Ecto neural progenitor cell (in vitro differentiated cells): ENCODE data around the gene TMEM132C.
"Not testable (repeated sequence)": the region's sequence is repeated elsewhere in the genome, so short reads cannot be mapped to it uniquely, and the experiment has no call there.

Source experiments
- DNase-seq: peaks from one replicate; pipeline ENCODE4 v3.0.0-alpha.2; 2018; ENCODE audit warnings: low spot score

The TMEM132C gene

DNA sequence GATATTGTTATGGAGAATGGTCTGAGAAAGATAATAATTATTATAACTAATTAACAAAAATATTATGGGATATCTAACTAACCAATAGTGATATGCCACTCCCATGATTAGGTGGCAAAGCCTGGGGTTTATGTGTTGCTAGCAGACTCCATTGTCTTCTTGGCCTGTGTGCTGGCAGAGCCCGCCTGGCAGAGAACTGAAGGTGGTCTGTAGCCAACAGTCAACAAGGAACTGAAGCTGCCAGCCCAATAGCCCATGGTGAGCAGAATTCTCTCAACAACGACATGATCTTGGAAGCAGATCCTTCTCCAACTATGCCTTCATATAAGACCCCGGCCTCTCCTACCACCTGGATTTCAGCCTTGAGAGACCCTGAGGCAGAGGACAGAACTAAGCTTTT is 298.0 kb downstream of the TMEM132C start:
- no peak for DNase-seq

DNA sequence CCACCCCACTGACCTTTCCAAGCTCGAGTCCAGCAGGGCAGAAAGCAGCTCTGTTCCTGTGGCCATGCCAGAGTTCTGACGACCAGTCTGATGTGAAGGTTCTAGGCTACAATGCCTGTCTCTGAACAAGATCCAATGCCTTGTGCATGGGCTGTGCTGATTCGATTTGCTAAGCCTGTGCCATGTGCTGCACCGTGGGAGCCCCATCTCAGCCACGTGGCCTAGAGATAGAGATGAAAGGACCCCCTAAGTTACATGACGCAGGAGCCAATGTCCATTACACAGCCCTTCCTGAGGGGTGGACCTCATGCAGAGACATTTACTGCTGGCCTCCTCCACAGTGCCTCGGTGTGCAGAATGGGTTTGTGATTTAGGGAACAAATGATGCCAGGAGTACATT is 300.8 kb downstream of the TMEM132C start:
- DNase-seq = no peak

DNA sequence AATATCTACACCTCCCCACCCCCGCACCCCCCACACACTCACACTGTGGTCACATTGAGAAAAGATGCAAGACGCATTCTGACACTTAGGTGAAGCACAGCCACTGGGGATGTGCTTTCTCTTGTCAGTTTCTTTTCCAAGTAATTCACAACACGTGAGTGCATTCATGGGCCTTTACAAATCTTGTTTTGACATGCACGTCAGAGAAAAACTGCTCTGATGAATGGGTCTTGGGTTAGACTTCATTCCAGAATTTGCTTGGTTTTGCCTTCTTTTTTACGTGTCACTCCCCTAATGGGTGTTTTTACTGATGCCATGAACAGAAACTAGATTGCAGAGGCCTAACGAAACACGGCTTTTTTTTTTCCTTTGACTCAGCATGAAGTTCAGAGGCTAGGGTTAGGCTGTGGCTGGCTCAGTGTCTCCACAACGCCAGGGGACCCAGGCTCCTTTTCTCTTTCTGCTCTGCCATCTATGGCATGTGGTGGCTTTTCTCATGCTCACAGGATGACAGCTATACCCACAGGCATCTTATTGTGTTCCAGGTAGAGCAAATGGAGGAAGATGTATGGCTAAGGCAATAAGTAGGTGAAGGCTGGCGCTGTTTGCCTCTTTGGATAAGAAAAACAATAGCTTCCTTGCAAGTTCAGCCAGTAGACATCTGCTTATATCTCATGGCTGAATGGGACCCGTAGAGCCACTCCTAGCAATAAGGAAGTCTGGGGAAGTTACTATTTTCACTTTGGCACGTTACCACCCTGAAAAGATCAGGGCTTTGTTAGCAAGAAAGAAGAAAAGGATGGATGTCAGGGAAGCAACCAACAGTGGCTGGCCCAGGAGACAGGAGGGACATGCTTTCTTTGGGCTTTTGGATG is 303.5 kb downstream of the TMEM132C start:
- no peak for DNase-seq

GRCh38 chr12:128571906-128572810 is 305.2 kb downstream of the TMEM132C start:
- no peak for DNase-seq

- DNase-seq = no peak
These were observed 306.9 kb downstream of the TMEM132C start for GRCh38 chr12:128573907-128574306.

DNA sequence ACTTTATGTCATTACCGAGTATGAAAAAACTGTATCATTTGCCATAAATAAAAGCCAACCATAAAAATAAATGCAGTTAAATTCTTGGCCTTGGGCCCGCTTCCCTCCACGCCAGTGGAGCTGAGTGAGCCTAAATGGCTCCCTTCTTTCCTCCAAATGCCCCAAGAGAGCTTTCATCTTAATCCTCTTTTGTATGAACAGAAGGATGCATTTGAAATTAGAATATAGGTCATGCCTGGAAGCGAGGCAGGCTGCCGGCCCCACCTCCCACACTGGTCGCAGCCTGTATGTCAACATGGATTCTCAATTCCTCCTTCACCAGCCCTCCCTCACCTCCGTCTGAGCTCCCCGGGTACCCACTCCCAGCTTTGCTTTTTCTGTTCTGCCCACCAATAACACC is 311.1 kb downstream of the TMEM132C start:
- no peak for DNase-seq

GRCh38 chr12:128581321-128581761 is 314.4 kb downstream of the TMEM132C start:
- no peak for DNase-seq

DNA sequence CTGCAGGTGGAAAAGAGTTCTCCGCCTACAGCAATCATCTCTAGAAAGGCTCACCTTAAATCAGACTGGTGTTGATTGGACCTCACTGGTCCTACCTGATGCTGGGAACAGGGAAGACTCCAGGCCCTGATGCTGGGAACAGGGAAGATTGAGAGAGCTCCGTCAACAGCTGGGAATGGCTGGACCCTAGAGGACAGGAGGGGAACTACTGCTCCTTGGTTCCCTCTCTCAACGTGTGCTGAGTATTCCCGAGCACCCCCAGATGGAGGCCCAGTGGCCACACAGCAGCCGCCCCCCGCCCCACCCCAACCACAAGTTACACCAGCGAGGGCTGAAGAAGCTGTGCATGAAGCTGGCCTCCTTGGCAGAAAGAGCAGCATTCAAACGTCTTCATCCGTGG is 316.5 kb downstream of the TMEM132C start:
- DNase-seq = no peak

DNA sequence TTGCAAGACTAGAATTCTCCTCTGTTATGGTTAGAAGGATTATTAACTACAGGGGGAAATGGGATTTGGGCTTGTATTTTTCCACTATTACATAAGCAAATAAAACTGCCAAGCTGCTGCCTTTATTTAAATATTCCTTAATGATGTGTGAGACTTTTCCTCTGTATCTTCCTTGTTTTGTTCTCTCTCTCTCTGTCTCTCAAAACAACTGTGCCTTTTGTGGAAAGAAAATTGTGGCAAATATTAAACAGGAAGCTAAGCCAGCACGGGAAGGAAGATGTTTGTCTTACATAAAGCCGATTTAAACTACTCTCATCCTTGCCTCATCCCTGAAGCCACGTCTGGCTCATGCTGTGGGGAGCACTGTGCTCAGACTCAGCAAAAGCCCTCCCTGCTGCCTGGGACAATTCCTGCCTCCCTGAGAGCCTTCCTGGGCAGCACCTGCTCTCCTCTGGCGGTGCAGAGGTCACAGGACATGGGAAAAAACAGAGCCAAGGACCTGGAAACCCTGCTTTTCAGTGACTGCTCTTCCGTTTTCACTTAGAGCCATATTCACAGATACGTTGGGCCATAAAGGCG is 319.6 kb downstream of the TMEM132C start:
- DNase-seq = no peak

DNA sequence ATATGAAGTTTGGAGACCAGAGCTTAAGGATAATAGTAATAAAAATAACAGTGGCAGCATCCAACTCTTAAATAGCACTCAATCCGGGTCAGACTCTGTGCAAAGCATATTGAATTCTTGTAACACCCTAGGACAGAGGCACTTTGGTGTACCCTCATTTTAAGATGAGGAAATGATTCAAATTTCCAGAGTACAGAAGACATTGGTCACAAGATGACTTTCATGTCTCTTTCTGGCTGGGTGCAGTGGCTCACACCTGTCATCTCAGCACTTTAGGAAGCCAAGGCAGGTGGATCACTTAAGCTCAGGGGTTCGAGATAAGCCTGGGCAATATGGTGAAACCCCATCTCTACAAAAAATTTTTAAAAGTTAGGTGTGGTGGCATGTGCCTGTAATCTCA is 320.9 kb downstream of the TMEM132C start:
- DNase-seq = no peak

DNA sequence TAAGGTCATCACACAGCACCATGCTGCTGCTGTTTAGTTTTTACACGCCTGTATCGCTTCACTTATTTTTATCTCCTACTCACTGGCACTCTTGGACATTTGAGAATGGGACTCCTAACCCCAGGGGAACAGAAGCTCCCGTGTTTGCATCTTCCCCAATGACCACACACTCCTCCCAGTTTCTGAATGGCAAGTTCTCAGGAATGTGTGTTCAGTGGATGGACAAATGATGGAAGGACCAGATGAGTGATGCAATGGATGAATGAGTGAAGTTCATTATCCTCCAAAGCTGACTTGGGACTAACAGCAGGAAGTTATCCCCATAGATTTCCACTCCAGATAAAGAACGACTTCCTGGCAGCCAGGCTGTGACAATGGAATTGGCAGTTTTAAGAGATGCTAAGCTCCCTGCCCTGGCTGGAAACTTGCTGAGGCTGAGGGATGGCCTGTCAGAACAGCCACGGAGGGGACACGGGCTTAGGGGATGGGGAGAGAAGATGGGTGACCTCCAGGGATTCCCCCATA is 325.3 kb downstream of the TMEM132C start:
- no peak for DNase-seq

DNA sequence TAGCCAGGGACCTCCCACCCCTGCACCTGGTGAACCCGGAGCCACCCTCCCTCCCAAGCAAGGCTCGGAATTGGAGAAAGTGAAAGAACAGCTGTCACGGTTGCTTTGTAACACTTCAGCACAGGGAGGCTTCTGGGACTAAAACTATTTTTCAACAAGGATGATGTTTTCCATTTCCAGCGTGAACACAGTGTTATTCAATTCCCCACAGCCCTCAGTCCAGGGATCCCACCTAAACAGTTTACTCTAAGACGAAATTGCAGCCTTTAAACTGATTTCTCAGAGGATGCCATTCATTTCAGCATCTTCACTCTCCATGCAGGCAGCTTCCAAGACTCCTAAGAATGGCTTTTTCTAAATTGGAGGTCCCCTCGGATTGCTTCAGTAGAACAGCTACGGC is 327.6 kb downstream of the TMEM132C start:
- no peak for DNase-seq

DNA sequence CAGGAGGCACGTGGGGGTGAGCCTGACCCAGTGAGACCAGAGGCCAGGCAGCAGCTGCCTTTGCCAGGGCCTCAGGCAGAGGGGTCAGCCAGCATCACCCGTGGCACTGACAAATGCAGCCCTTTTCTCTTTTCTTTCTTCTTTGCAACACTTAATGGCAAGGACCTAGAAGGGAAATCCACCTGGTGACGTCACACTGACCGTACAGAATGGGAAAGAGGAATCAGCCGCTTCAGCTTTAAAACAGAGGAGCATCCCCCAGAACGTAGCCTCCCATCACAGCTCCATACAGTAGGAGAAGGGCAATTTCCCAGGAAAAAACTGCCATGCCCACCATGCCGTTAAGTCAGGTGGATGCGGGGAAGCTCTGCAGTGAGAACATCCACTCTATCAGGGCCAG is 328.6 kb downstream of the TMEM132C start:
- no peak for DNase-seq

DNA sequence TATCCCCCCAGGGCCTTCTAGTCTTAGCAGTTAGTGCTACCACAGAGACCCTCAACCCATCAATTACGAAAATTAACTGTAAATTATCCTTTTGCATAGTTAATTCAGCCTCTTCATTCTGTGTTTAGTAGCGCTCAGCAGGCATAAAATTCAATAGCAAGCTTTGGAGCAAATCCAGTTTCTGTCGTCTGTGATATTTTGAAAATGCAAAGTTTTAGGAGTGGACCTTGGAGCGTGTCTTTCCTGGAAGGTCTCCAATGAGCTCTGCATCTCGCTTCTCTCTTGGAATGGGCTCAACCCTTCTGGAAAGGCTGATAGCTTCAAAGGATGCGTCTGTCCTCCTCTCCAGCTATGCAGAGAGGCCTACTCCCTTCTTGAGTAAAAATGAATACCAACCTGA is 333.9 kb downstream of the TMEM132C start:
- no peak for DNase-seq

DNA sequence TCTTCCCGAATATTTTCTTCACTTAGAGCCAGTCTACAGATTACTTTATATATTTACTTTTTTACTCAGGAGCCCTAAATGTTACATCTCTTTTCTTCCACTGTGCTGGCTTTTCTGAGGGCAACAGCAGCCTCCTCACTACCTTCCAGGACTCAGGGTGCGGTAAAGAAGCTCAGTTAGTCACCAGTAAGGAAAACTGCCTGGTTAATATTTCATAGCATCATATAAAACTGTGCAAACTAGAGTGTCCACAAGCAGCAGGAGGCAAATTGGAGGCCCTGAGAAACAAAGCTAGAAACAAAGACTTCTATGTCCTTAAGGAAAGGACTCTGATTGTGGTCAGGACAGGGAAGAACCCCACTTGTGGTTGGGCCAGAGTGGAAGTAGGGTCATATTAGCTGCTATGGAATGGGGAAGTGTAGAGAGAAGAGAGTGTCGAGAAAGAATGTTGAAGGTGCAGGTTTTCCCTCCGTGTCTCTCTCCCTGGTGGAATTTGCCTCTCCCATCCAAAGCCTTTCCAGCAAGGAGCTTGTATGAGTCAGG is 336.7 kb downstream of the TMEM132C start:
- no peak for DNase-seq

- DNase-seq = not testable (repeated sequence)
These were observed 337.2 kb downstream of the TMEM132C start for GRCh38 chr12:128604219-128604618.

DNA sequence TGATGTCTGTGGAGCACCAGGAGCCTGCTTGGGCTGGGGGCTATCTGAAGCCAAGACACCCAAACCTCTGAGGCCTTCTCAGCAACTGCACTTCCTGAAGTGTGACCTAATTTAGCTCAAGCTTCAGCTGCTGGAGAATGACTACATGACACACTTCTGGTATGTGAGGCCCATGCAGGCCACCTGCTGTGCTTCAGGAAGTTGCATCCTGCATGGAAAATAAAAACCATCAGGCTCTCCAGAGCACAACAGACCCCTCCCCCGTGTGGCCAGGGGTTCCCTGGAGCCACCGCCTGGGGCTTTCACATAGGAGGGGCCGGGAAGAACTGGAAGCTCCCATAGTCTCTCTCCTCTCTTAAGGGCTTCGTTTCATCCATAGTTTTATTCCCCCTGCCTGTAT is 339.1 kb downstream of the TMEM132C start:
- DNase-seq = no peak

- DNase-seq = no peak
These were observed 339.6 kb downstream of the TMEM132C start for GRCh38 chr12:128606538-128606937.

- DNase-seq = no peak
These were observed 340.0 kb downstream of the TMEM132C start for GRCh38 chr12:128606970-128607369.

DNA sequence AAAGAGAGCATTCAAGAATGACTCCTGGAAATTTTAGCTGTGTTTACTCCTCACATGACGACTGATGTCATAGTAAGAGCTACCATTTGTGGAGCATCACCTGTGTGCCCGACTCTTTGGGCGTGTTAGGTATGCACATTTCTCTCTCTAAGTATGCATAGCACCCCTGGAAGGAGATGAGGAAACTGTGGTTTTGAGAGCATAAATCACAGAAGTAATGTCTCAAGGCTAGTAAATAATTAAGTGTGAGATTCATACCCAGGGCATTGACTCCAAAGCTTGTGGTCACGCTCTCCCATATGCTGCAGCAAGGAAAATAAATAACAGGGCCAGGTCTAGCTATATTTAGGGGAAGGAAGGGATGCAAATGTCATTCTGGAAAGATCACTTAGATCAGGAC is 340.7 kb downstream of the TMEM132C start:
- DNase-seq = no peak

DNA sequence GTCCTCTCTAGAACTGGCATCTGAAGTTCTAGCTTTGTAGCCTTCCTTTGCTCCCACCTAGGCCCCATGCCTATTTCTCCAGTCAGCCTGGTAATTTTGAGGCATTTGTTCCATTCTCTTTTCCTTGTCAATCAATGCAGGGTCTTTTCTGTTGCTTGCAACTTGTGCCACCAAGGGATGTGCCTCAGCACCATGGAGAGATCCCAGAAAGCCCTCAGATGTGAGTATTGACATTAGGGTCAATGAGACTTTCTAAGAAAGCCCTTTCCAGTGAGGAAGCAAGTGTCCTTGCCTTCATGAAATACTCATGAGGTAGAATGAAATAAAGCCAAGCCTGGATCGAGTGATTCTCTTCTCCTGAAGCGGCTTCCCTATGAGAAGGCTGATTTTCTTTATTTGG is 342.9 kb downstream of the TMEM132C start:
- DNase-seq = no peak

DNA sequence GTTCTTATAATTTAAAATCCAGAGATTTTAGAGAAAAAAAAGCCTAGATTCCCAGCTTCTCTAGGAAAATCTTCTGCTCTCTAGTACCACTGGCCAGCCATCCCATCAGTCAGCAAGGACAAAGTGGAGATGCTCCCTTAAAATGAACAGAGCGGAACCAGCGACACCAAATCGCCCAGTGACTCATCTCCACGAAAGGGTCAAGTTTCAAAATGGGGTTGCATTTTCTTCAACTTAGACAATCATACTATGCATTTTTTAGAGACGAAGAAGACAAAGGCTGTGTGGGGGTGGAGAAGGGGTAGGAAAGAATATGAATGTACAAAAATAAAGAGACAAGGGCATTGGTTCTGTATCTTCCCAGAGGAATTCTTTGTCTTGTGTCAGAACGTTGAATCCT is 344.8 kb downstream of the TMEM132C start:
- no peak for DNase-seq
